ENCODE measurements around the gene MAST4.

The MAST4 gene

GRCh38 chr5:66861402-66861801 lies 265.2 kb downstream of the MAST4 start:
- Histone ChIP-seq H3F3A (ENCODE audit: control insufficient read depth, insufficient read depth) (no peaks in the 10 kb centered on the region), H3K4me2 (ENCODE audit: low read length) (no peak overlapping the region), H3K4me1 (ENCODE audit: control insufficient read depth, low read length) (no peaks in the 10 kb centered on the region), H3K4me3 (ENCODE audit: low read length) (no peak overlapping the region), H3K36me3 (ENCODE audit: control insufficient read depth, low read length) (no peaks in the 10 kb centered on the region), H3K27ac (ENCODE audit: low read depth, low read length) (no peak overlapping the region), H3K79me2 (ENCODE audit: control insufficient read depth, low read length) (no peaks in the 10 kb centered on the region), H3K9me2 (replicated peaks; ENCODE audit: control insufficient read depth, low read length) (no peaks in the 10 kb centered on the region), H3K9me3 (ENCODE audit: control insufficient read depth, insufficient read depth, low read length) (no peaks in the 10 kb centered on the region), H3K27me3 (ENCODE audit: control insufficient read depth, low read length) (peaks cover 15% of the 10 kb centered on the region), H4K20me1 (ENCODE audit: control insufficient read depth, insufficient read depth, low read depth, low read length) (no peaks in the 10 kb centered on the region)
- TF ChIP-seq CTCF (IDR thresholded peaks at IDR 0.05; ENCODE audit: low read depth, low read length, poor library complexity, severe bottlenecking) (no peak), EZH2phosphoT487 (IDR thresholded peaks at IDR 0.05; ENCODE audit: borderline replicate concordance, low read length) (no peak)

- Histone ChIP-seq H3K79me2 (ENCODE audit: control insufficient read depth, low read length) (no peaks in the 10 kb centered on the region), H3K36me3 (ENCODE audit: control insufficient read depth, low read length) (no peaks in the 10 kb centered on the region), H3F3A (ENCODE audit: control insufficient read depth, insufficient read depth) (no peaks in the 10 kb centered on the region), H3K4me3 (ENCODE audit: low read length) (no peak overlapping the region), H4K20me1 (ENCODE audit: control insufficient read depth, insufficient read depth, low read depth, low read length) (no peaks in the 10 kb centered on the region), H3K27me3 (ENCODE audit: control insufficient read depth, low read length) (peaks cover 15% of the 10 kb centered on the region), H3K4me2 (ENCODE audit: low read length) (no peak overlapping the region), H3K27ac (ENCODE audit: low read depth, low read length) (no peak overlapping the region), H3K4me1 (ENCODE audit: control insufficient read depth, low read length) (no peaks in the 10 kb centered on the region), H3K9me3 (ENCODE audit: control insufficient read depth, insufficient read depth, low read length) (no peaks in the 10 kb centered on the region), H3K9me2 (replicated peaks; ENCODE audit: control insufficient read depth, low read length) (no peaks in the 10 kb centered on the region)
- no peak for TF ChIP-seq EZH2phosphoT487 (IDR thresholded peaks at IDR 0.05; ENCODE audit: borderline replicate concordance, low read length)
- no peak for TF ChIP-seq CTCF (IDR thresholded peaks at IDR 0.05; ENCODE audit: low read depth, low read length, poor library complexity, severe bottlenecking)
These were observed 265.8 kb downstream of the MAST4 start for GRCh38 chr5:66862020-66862419.

- H3K4me2 ChIP-seq (ENCODE audit: low read length): no peak overlapping the region
- H4K20me1 ChIP-seq (ENCODE audit: control insufficient read depth, insufficient read depth, low read depth, low read length): no peaks in the 10 kb centered on the region
- H3F3A ChIP-seq (ENCODE audit: control insufficient read depth, insufficient read depth): no peaks in the 10 kb centered on the region
- no peaks in the 10 kb centered on the region for H3K9me3 ChIP-seq (ENCODE audit: control insufficient read depth, insufficient read depth, low read length)
- no peak overlapping the region for H3K27ac ChIP-seq (ENCODE audit: low read depth, low read length)
- H3K4me3 ChIP-seq (ENCODE audit: low read length): no peak overlapping the region
- H3K79me2 ChIP-seq (ENCODE audit: control insufficient read depth, low read length): no peaks in the 10 kb centered on the region
- H3K36me3 ChIP-seq (ENCODE audit: control insufficient read depth, low read length): no peaks in the 10 kb centered on the region
- peaks cover 15% of the 10 kb centered on the region for H3K27me3 ChIP-seq (ENCODE audit: control insufficient read depth, low read length)
- no peak for TF ChIP-seq EZH2phosphoT487 (IDR thresholded peaks at IDR 0.05; ENCODE audit: borderline replicate concordance, low read length)
- no peak for TF ChIP-seq CTCF (IDR thresholded peaks at IDR 0.05; ENCODE audit: low read depth, low read length, poor library complexity, severe bottlenecking)
- no peaks in the 10 kb centered on the region for H3K4me1 ChIP-seq (ENCODE audit: control insufficient read depth, low read length)
- no peaks in the 10 kb centered on the region for H3K9me2 ChIP-seq (replicated peaks; ENCODE audit: control insufficient read depth, low read length)
These were observed 267.3 kb downstream of the MAST4 start for GRCh38 chr5:66863243-66864170.

Measured in DOHH2 (cell line).